ENCODE measurements around the gene SFMBT2. TPM values are rescaled to one million over a fixed set of nuclear protein-coding genes. Genes with fewer than 3 reads are reported as not detected.

The SFMBT2 gene
- total RNA-seq, 6 experiments from 2014 or later: 1.4 to 3.4 (median 1.8) TPM

DNA sequence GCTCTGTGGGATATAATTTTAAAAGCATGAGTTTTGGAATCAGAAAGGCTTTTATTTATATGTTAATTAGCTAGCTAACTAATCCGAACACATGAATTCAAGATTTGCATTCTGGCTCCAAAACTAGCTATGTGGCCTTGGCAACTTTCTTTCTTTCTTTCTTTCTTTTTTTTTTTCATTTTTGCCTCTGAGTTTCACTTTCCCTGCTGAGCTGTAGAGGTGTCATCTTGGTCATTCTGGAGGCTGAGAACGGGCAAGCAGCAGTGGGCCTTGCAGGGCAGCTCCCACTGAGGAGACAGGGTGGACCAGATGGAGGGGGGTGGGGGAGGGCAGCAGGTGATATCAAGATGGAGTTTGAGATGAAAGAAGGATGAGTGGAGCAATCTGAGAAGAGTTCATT is 24.8 kb upstream of the SFMBT2 start:
- DNase-seq: no peak

DNA sequence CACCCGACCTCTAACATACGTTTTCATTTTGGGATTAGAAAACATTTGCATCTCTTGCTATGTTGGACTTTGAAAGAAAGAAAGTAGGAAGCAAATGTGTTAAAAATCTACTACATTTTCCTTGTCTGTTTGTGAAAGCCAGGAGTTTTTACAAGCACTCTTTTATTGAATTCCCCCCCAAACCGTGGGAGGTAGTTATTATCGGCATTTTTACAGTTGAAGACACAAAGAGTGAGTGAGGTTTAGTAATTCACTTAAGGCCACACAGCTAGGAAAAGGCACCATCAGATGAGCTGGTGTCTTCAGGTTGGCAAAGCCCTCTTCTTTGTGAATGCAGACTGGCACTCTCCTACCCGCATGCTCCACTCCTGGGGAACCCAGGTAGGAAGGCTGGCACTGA is 23.5 kb upstream of the SFMBT2 start:
- H3K9me3 ChIP-seq: no peaks in the 10 kb centered on the region
- intact Hi-C loops (cut with DNase I): no loop called here
- TF ChIP-seq, protein P1, sequence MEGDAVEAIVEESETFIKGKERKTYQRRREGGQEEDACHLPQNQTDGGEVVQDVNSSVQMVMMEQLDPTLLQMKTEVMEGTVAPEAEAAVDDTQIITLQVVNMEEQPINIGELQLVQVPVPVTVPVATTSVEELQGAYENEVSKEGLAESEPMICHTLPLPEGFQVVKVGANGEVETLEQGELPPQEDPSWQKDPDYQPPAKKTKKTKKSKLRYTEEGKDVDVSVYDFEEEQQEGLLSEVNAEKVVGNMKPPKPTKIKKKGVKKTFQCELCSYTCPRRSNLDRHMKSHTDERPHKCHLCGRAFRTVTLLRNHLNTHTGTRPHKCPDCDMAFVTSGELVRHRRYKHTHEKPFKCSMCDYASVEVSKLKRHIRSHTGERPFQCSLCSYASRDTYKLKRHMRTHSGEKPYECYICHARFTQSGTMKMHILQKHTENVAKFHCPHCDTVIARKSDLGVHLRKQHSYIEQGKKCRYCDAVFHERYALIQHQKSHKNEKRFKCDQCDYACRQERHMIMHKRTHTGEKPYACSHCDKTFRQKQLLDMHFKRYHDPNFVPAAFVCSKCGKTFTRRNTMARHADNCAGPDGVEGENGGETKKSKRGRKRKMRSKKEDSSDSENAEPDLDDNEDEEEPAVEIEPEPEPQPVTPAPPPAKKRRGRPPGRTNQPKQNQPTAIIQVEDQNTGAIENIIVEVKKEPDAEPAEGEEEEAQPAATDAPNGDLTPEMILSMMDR (IDR thresholded peaks at IDR 0.05): no peak
- no peak for TF ChIP-seq POLR2A (IDR thresholded peaks at IDR 0.05)
- H3K4me3 ChIP-seq: no peak overlapping the region
- H3K27me3 ChIP-seq: no peaks in the 10 kb centered on the region
- no peak overlapping the region for H3K27ac ChIP-seq
- peaks cover 0 to 3% (median 0%) of the 10 kb centered on the region in 4 donors for H3K4me1 ChIP-seq
- DNase-seq: no peak
- 74% methylated on average over 2 of the region's 5 CpGs for WGBS (ENCODE audit: insufficient coverage, low coverage, low lambda C conversion rate, missing lambda C conversion rate)
- H3K36me3 ChIP-seq: no peaks in the 10 kb centered on the region
- ATAC-seq: no peak

More for the DNA sequence above, 24.8 kb upstream of the SFMBT2 start:
- H3K27ac ChIP-seq: no peak overlapping the region
- no peaks in the 10 kb centered on the region for H3K27me3 ChIP-seq
- no peaks in the 10 kb centered on the region for H3K36me3 ChIP-seq
- no peak for ATAC-seq
- intact Hi-C loops (cut with DNase I): no loop called here
- no peak overlapping the region for H3K4me3 ChIP-seq
- H3K9me3 ChIP-seq: no peaks in the 10 kb centered on the region
- peaks cover 0 to 3% (median 0%) of the 10 kb centered on the region in 4 donors for H3K4me1 ChIP-seq
- TF ChIP-seq, protein P1 (IDR thresholded peaks at IDR 0.05): no peak
- TF ChIP-seq POLR2A (IDR thresholded peaks at IDR 0.05): no peak
- 36% methylated on average over 2 of the region's 2 CpGs for WGBS (ENCODE audit: insufficient coverage, low coverage, low lambda C conversion rate, missing lambda C conversion rate)

DNA sequence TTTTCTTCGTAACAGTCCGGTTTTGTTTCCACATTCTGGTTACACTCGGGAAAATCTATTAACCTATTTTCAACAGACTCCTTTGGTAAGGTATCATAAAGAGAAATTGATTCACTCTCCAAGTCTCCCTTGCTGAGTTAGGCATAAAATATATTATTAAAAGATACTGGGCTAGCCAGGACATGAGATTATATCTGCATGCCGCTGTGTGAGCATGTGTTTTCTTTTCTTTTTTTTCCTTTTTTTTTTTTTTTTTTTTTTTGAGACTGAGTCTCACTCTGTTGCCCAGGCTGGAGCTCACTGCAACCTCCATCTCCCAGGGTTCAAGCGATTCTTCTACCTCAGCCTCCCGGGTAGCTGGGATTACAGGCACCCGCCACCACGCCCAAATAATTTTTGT is 23.0 kb upstream of the SFMBT2 start:
- no peaks in the 10 kb centered on the region for H3K9me3 ChIP-seq
- intact Hi-C loops (cut with DNase I): no loop called here
- DNase-seq (no peak), ATAC-seq (no peak)
- no peaks in the 10 kb centered on the region for H3K36me3 ChIP-seq
- 65% methylated on average over 8 of the region's 8 CpGs for WGBS (ENCODE audit: insufficient coverage, low coverage, low lambda C conversion rate, missing lambda C conversion rate)
- H3K27ac ChIP-seq: no peak overlapping the region
- H3K4me1 ChIP-seq: peaks cover 0 to 3% (median 0%) of the 10 kb centered on the region in 4 donors
- no peak for TF ChIP-seq POLR2A (IDR thresholded peaks at IDR 0.05)
- TF ChIP-seq, protein P1 (IDR thresholded peaks at IDR 0.05): no peak
- H3K4me3 ChIP-seq: no peak overlapping the region
- H3K27me3 ChIP-seq: no peaks in the 10 kb centered on the region

DNA sequence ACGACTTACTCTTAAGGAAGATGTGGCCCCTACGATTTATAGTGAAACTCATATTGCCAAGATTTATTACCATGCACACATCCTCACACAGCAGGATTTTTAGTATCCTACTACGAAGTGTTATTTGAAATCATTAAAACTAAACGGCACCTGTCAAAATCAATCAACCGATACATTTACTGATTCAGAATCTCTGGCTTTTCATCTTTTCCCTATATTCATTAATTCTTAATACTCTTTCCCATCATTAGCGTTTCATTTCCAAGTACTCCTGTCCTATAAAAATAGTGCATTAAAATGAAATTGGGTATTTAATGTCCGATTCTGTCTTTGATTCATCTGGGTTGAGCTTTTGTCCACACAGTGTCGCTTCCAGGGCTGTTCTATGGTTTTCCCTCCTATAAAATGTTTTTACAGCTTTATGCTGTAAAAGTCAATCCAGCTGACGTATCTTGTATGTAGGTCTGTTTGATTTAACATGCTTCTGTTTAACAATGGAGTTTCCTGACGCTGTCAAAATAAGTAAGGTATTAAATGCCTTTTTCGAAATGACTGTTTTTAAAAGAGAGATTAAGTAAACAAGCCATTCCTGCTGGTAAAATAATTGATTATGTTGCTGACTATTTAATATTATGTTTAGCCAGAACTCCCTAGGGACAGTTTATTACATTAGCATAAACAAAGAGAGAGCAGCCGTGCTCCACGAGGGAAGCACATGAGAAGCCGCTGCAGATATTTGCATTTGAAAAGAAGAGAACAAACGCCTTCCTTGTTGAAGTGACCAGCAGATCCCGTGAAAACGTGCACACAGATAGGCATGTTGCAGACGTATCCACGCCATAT is 22.3 kb upstream of the SFMBT2 start:
- intact Hi-C loops (cut with DNase I): no loop called here
- no peak overlapping the region for H3K27ac ChIP-seq
- no peak for DNase-seq
- no peak for ATAC-seq
- no peaks in the 10 kb centered on the region for H3K27me3 ChIP-seq
- H3K9me3 ChIP-seq: no peaks in the 10 kb centered on the region
- H3K4me3 ChIP-seq: no peak overlapping the region
- 37% methylated on average over 19 of the region's 19 CpGs for WGBS (ENCODE audit: insufficient coverage, low coverage, low lambda C conversion rate, missing lambda C conversion rate)
- no peaks in the 10 kb centered on the region for H3K36me3 ChIP-seq
- H3K4me1 ChIP-seq: peaks cover 0 to 2% (median 0%) of the 10 kb centered on the region in 4 donors
- TF ChIP-seq POLR2A (IDR thresholded peaks at IDR 0.05): no peak

DNA sequence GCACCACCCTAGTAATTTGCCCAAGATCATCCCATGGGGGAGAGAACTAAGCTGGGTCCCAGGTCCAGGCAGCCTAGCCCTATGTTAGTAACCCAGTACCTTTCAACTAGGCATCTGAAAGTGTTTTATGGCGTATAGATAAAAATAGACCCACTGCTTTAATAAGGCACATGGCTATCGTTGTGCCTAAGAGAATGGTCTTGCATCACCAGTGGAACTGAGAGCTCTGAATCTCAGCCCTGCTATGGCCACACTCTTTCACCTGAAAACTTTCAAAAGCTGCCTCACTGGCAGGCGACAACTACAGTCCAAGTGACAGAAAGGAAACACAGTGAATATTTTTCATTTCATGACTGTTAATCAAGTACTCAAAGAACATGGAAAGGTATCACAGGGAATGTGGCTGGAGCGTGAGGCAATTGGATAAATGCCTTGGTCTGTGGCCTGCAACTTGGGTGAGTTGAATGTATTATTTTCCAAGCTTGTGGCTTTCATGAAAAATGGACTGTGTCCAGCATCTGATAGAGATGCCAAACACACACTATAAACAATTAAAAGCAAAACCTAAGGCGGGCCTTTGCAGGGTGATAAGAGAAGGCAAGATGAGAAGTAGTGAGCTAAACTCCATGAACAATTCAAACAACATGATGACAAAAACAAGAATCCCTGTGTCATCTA is 18.0 kb upstream of the SFMBT2 start:
- ATAC-seq (no peak), DNase-seq (no peak)
- WGBS (ENCODE audit: insufficient coverage, low coverage, low lambda C conversion rate, missing lambda C conversion rate): 54% methylated on average over 5 of the region's 5 CpGs
- TF ChIP-seq POLR2A (IDR thresholded peaks at IDR 0.05): no peak
- TF ChIP-seq, protein P1 (IDR thresholded peaks at IDR 0.05): no peak
- no peaks in the 10 kb centered on the region for H3K36me3 ChIP-seq
- H3K27me3 ChIP-seq: peaks cover 0 to 4% of the 10 kb centered on the region in 2 donors
- no peaks in the 10 kb centered on the region for H3K4me1 ChIP-seq
- H3K4me3 ChIP-seq: no peak overlapping the region
- no peak overlapping the region for H3K27ac ChIP-seq
- intact Hi-C loops (cut with DNase I): loop anchor here in 1 of 2 donors (10.0 kb wide), 1 partner anchor 174 kb away; no protein-coding TSS in a partner anchor
- no peaks in the 10 kb centered on the region for H3K9me3 ChIP-seq

Data from right lobe of liver (tissue), 6 donors.